Measurements from ENCODE around the gene SULT1E1. TPM values are rescaled to one million over a fixed set of nuclear protein-coding genes. Genes with fewer than 3 reads are reported as not detected.

SULT1E1 gene
- total and polyA plus RNA-seq, 10 of the 15 experiments (the other 5 are each of a cell fraction or from before 2014, with no cell fraction given), result not detected

DNA sequence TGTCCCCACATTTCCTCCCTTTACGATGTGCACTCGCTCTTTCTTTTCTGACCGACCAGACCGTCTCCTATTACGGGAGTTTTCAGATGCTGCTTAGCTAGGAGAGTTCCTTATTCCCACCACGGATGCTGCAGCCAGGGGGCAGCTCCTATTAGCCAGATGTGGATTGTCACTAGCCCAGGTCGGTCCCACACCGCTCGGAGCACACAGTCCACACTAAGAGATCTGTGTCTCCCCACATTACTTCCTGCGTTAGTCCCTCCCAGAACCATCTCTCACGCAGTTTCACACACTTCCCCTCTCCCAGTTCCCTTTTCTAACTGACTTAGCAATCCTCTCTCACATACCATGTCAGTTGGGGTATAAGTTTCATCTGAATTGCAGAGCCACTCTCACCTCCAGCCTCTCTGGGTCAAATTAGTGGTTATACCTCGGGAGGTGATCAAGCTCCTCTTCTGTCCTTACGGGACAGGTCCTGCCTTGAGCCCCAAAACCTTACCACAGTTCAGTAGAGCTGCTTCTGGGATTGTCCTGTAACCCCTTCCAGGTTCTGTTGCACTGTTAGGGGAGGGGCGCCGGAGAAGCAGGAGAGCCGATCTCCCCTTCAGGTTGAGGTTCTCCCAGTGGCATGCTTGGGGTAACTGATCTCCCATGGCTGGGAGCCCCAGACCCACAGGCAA lies 28.2 kb downstream of the SULT1E1 start (continued):
- TF ChIP-seq, protein P1, sequence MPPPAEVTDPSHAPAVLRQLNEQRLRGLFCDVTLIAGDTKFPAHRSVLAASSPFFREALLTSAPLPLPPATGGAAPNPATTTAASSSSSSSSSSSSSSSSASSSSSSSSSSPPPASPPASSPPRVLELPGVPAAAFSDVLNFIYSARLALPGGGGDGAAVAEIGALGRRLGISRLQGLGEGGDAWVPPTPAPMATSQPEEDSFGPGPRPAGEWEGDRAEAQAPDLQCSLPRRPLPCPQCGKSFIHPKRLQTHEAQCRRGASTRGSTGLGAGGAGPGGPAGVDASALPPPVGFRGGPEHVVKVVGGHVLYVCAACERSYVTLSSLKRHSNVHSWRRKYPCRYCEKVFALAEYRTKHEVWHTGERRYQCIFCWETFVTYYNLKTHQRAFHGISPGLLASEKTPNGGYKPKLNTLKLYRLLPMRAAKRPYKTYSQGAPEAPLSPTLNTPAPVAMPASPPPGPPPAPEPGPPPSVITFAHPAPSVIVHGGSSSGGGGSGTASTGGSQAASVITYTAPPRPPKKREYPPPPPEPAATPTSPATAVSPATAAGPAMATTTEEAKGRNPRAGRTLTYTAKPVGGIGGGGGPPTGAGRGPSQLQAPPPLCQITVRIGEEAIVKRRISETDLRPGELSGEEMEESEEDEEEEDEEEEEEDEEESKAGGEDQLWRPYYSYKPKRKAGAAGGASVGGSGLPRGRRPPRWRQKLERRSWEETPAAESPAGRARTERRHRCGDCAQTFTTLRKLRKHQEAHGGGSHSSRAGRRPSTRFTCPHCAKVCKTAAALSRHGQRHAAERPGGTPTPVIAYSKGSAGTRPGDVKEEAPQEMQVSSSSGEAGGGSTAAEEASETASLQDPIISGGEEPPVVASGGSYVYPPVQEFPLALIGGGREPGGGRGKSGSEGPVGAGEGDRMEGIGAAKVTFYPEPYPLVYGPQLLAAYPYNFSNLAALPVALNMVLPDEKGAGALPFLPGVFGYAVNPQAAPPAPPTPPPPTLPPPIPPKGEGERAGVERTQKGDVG (CRISPR knock-in tag; IDR thresholded peaks at IDR 0.05), result no peak
- TF ChIP-seq, protein P2, sequence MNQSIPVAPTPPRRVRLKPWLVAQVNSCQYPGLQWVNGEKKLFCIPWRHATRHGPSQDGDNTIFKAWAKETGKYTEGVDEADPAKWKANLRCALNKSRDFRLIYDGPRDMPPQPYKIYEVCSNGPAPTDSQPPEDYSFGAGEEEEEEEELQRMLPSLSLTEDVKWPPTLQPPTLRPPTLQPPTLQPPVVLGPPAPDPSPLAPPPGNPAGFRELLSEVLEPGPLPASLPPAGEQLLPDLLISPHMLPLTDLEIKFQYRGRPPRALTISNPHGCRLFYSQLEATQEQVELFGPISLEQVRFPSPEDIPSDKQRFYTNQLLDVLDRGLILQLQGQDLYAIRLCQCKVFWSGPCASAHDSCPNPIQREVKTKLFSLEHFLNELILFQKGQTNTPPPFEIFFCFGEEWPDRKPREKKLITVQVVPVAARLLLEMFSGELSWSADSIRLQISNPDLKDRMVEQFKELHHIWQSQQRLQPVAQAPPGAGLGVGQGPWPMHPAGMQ (IDR thresholded peaks at IDR 0.05; ENCODE audit: borderline replicate concordance), result no peak
- TF ChIP-seq NFXL1 (IDR thresholded peaks at IDR 0.05; ENCODE audit: borderline replicate concordance) (no peak), NFIC (IDR thresholded peaks at IDR 0.05; ENCODE audit: low read depth, low read length) (0 out of 2 replicates have a peak, but pooled peaks have one; percentile 20), SREBF1 (IDR thresholded peaks at IDR 0.05; ENCODE audit: low read length) (no peak), HDAC6 (IDR thresholded peaks at IDR 0.05; ENCODE audit: unreplicated experiment) (no peak), PAX8 (IDR thresholded peaks at IDR 0.05) (no peak), YY1 (IDR thresholded peaks at IDR 0.05; ENCODE audit: low read depth, low read length) (no peak), RAD51 (IDR thresholded peaks at IDR 0.05) (no peak), KAT2A (conservative IDR thresholded peaks at IDR 0.05; ENCODE audit: control insufficient read depth, low read depth, low read length) (no peak), SUZ12 (IDR thresholded peaks at IDR 0.05; ENCODE audit: unreplicated experiment) (no peak), FOS (IDR thresholded peaks at IDR 0.05; ENCODE audit: borderline replicate concordance, extremely low read depth, insufficient read length) (no peak)
- TF ChIP-seq, protein P3, sequence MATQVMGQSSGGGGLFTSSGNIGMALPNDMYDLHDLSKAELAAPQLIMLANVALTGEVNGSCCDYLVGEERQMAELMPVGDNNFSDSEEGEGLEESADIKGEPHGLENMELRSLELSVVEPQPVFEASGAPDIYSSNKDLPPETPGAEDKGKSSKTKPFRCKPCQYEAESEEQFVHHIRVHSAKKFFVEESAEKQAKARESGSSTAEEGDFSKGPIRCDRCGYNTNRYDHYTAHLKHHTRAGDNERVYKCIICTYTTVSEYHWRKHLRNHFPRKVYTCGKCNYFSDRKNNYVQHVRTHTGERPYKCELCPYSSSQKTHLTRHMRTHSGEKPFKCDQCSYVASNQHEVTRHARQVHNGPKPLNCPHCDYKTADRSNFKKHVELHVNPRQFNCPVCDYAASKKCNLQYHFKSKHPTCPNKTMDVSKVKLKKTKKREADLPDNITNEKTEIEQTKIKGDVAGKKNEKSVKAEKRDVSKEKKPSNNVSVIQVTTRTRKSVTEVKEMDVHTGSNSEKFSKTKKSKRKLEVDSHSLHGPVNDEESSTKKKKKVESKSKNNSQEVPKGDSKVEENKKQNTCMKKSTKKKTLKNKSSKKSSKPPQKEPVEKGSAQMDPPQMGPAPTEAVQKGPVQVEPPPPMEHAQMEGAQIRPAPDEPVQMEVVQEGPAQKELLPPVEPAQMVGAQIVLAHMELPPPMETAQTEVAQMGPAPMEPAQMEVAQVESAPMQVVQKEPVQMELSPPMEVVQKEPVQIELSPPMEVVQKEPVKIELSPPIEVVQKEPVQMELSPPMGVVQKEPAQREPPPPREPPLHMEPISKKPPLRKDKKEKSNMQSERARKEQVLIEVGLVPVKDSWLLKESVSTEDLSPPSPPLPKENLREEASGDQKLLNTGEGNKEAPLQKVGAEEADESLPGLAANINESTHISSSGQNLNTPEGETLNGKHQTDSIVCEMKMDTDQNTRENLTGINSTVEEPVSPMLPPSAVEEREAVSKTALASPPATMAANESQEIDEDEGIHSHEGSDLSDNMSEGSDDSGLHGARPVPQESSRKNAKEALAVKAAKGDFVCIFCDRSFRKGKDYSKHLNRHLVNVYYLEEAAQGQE (IDR thresholded peaks at IDR 0.05; ENCODE audit: low read depth, low read length), result no peak
- TF ChIP-seq, protein P4, sequence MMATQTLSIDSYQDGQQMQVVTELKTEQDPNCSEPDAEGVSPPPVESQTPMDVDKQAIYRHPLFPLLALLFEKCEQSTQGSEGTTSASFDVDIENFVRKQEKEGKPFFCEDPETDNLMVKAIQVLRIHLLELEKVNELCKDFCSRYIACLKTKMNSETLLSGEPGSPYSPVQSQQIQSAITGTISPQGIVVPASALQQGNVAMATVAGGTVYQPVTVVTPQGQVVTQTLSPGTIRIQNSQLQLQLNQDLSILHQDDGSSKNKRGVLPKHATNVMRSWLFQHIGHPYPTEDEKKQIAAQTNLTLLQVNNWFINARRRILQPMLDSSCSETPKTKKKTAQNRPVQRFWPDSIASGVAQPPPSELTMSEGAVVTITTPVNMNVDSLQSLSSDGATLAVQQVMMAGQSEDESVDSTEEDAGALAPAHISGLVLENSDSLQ (IDR thresholded peaks at IDR 0.05), result no peak
- TF ChIP-seq, protein P5, sequence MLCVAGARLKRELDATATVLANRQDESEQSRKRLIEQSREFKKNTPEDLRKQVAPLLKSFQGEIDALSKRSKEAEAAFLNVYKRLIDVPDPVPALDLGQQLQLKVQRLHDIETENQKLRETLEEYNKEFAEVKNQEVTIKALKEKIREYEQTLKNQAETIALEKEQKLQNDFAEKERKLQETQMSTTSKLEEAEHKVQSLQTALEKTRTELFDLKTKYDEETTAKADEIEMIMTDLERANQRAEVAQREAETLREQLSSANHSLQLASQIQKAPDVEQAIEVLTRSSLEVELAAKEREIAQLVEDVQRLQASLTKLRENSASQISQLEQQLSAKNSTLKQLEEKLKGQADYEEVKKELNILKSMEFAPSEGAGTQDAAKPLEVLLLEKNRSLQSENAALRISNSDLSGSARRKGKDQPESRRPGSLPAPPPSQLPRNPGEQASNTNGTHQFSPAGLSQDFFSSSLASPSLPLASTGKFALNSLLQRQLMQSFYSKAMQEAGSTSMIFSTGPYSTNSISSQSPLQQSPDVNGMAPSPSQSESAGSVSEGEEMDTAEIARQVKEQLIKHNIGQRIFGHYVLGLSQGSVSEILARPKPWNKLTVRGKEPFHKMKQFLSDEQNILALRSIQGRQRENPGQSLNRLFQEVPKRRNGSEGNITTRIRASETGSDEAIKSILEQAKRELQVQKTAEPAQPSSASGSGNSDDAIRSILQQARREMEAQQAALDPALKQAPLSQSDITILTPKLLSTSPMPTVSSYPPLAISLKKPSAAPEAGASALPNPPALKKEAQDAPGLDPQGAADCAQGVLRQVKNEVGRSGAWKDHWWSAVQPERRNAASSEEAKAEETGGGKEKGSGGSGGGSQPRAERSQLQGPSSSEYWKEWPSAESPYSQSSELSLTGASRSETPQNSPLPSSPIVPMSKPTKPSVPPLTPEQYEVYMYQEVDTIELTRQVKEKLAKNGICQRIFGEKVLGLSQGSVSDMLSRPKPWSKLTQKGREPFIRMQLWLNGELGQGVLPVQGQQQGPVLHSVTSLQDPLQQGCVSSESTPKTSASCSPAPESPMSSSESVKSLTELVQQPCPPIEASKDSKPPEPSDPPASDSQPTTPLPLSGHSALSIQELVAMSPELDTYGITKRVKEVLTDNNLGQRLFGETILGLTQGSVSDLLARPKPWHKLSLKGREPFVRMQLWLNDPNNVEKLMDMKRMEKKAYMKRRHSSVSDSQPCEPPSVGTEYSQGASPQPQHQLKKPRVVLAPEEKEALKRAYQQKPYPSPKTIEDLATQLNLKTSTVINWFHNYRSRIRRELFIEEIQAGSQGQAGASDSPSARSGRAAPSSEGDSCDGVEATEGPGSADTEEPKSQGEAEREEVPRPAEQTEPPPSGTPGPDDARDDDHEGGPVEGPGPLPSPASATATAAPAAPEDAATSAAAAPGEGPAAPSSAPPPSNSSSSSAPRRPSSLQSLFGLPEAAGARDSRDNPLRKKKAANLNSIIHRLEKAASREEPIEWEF (IDR thresholded peaks at IDR 0.05; ENCODE audit: insufficient replicate concordance, low read depth, low read length), result no peak

Data from GM12878 (cell line).